ENCODE results near the gene API5. TPM values are rescaled to one million over a fixed set of nuclear protein-coding genes. Genes with fewer than 3 reads are reported as not detected.
A peak's percentile ranks its signal among the peaks of the same experiment; 100 is the strongest.

API5 gene
- polyA plus RNA-seq, 1 of the 3 experiments (the other 2 are of a cell fraction): 80.9 TPM

- Histone ChIP-seq H3K27me3 (ENCODE audit: insufficient read depth) (no peaks in the 10 kb centered on the region), H2AFZ (ENCODE audit: low read depth) (no peak overlapping the region), H3K27ac (ENCODE audit: low read depth in 2 of 2, low read length in 1 of 2) (no peak overlapping the region), H3K79me2 (ENCODE audit: insufficient read depth) (peaks cover 25% of the 10 kb centered on the region), H3K4me1 (ENCODE audit: control insufficient read depth in 1 of 2, insufficient read depth in 2 of 2, low read depth in 1 of 2, low read length in 1 of 2) (peaks cover 15 to 16% of the 10 kb centered on the region in 2 experiments; a peak in 3 of 4 replicates), H3K9me3 (no peaks in the 10 kb centered on the region), H3K9ac (no peak overlapping the region), H3K9me2 (no peaks in the 10 kb centered on the region), H4K20me1 (ENCODE audit: insufficient read depth) (peaks cover 17% of the 10 kb centered on the region), H3K4me2 (no peak overlapping the region), H3F3A (replicated peaks; ENCODE audit: insufficient read depth) (no peaks in the 10 kb centered on the region), H3K4me3 (ENCODE audit: low read depth in 2 of 2, low read length in 1 of 2) (no peak overlapping the region), H3K36me3 (replicated peaks in 1 of 2; ENCODE audit: control insufficient read depth in 1 of 2, insufficient read depth in 2 of 2, low read length in 1 of 2) (no peaks in the 10 kb centered on the region)
- POLR2A ChIA-PET: no interaction called here
- CTCF ChIA-PET: no interaction called here
- DNase-seq: no peak
- TF ChIP-seq MXI1 (IDR thresholded peaks at IDR 0.05; ENCODE audit: low read depth, low read length): no peak
- TF ChIP-seq CTCF (IDR thresholded peaks at IDR 0.05): no peak
- no peak for TF ChIP-seq GATA2 (CRISPR knock-in tag; IDR thresholded peaks at IDR 0.05)
- no peak for TF ChIP-seq IRF3 (IDR thresholded peaks at IDR 0.05; ENCODE audit: low read depth, low read length)
- TF ChIP-seq RCOR1 (IDR thresholded peaks at IDR 0.05; ENCODE audit: low read length): no peak
- no peak for TF ChIP-seq PBX3 (IDR thresholded peaks at IDR 0.05)
- no peak for TF ChIP-seq POLR2AphosphoS5 (IDR thresholded peaks at IDR 0.05; ENCODE audit: low read depth, low read length)
- no peak for TF ChIP-seq USF2 (IDR thresholded peaks at IDR 0.05; ENCODE audit: borderline replicate concordance, low read depth, low read length)
- no peak for TF ChIP-seq TCF12 (IDR thresholded peaks at IDR 0.05)
These were observed 44.5 kb downstream of the API5 start for GRCh38 chr11:43356336-43356735.

GRCh38 chr11:43358279-43358800, 46.5 kb downstream of the API5 start:
- TF ChIP-seq POLR2AphosphoS5 (IDR thresholded peaks at IDR 0.05; ENCODE audit: low read depth, low read length) (peak; percentile 96; the same call in 1 of the 2 replicates), SIN3A (IDR thresholded peaks at IDR 0.05; ENCODE audit: borderline replicate concordance, low read depth, low read length) (0 out of 2 replicates have a peak, but pooled peaks have one; percentile 51), USF1 (IDR thresholded peaks at IDR 0.05; ENCODE audit: borderline replicate concordance, low read depth) (no peak), PBX3 (IDR thresholded peaks at IDR 0.05) (no peak), MAX (IDR thresholded peaks at IDR 0.05; ENCODE audit: low read depth) (0 out of 2 replicates have a peak, but pooled peaks have one; percentile 25), TCF12 (IDR thresholded peaks at IDR 0.05) (no peak), REST (IDR thresholded peaks at IDR 0.05; ENCODE audit: low read depth, low read length) (peak; percentile 59; the same call in 1 of the 2 replicates), MXI1 (IDR thresholded peaks at IDR 0.05; ENCODE audit: low read depth, low read length) (peak; percentile 79)
- CTCF ChIA-PET: interaction anchor here (0.9 to 2.1 kb wide), 4 partner anchors 22 to 75 kb away, joined by 3 to 11 read pairs (median 4); partner anchors contain the start of gene API5
- POLR2A ChIA-PET: interaction anchor here (0.6 to 1.8 kb wide), 2 partner anchors 46 to 387 kb away, joined by 3 to 9 read pairs; partner anchors contain the start of gene API5
- Histone ChIP-seq H3K27me3 (ENCODE audit: insufficient read depth) (no peaks in the 10 kb centered on the region), H3F3A (replicated peaks; ENCODE audit: insufficient read depth) (no peaks in the 10 kb centered on the region), H3K4me3 (ENCODE audit: low read depth in 2 of 2, low read length in 1 of 2) (peak overlapping the region; percentile 97 to 99), H3K79me2 (ENCODE audit: insufficient read depth) (peaks cover 45% of the 10 kb centered on the region), H3K4me1 (ENCODE audit: control insufficient read depth in 1 of 2, insufficient read depth in 2 of 2, low read depth in 1 of 2, low read length in 1 of 2) (peaks cover 16 to 18% of the 10 kb centered on the region in 2 experiments; a peak in 3 of 4 replicates), H4K20me1 (ENCODE audit: insufficient read depth) (peaks cover 36% of the 10 kb centered on the region), H3K9ac (peak overlapping the region; percentile 87), H3K36me3 (replicated peaks in 1 of 2; ENCODE audit: control insufficient read depth in 1 of 2, insufficient read depth in 2 of 2, low read length in 1 of 2) (peaks cover 0 to 5% of the 10 kb centered on the region in 2 experiments), H3K4me2 (peak overlapping the region; percentile 86), H2AFZ (ENCODE audit: low read depth) (peak overlapping the region; percentile 98), H3K27ac (ENCODE audit: low read depth in 2 of 2, low read length in 1 of 2) (peak overlapping the region; percentile 75 to 93), H3K9me3 (no peaks in the 10 kb centered on the region), H3K9me2 (no peaks in the 10 kb centered on the region)
- WGBS (ENCODE audit: low lambda C conversion rate): 5% methylated on average over 16 of the region's 16 CpGs
- DNase-seq: peak; percentile 20
